ENCODE results near the gene MMEL1.

DNA sequence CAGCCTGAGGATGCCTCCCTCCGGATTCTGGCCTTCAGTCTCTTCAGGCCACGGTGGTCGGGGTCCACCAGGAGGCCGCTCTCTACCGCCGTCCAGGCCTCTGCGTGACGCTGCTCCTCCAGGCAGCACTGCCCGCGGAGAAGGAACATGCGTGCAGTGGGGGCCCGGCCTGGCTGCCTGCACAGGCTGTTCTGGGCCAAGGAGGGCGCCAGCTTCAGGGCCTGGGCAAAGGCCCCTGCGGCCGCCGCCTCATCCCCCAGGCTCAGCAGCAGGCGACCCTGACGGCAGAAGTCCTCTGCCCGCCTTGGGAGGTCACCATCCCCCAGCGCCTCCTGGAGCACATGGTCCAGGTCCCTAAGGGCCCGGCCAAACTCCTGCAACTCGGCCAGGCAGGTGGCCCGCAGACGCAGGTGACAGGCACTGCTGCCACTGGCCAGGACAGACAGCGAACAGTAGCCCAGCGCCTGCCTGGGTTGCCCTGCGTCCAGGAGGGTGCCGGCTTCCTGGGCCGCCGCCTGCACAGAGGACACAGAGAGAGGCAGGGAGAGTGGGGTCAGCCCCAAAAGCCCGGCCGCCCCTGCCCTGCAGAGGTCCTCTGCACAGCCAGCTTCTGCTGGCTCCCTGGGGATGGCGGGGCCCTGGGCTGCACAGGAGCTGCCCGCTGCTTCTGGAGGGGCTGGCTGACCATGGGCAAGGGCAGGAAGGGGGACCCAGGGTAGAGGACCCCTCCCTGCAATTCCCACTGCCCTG, 8.7 kb upstream of the MMEL1 start:
- TF ChIP-seq, protein P1, sequence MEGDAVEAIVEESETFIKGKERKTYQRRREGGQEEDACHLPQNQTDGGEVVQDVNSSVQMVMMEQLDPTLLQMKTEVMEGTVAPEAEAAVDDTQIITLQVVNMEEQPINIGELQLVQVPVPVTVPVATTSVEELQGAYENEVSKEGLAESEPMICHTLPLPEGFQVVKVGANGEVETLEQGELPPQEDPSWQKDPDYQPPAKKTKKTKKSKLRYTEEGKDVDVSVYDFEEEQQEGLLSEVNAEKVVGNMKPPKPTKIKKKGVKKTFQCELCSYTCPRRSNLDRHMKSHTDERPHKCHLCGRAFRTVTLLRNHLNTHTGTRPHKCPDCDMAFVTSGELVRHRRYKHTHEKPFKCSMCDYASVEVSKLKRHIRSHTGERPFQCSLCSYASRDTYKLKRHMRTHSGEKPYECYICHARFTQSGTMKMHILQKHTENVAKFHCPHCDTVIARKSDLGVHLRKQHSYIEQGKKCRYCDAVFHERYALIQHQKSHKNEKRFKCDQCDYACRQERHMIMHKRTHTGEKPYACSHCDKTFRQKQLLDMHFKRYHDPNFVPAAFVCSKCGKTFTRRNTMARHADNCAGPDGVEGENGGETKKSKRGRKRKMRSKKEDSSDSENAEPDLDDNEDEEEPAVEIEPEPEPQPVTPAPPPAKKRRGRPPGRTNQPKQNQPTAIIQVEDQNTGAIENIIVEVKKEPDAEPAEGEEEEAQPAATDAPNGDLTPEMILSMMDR (IDR thresholded peaks at IDR 0.05; ENCODE audit: extremely low read depth in 1 of 2, insufficient read depth in 1 of 2, low read depth in 1 of 2, low read length in 2 of 2): no peak
- TF ChIP-seq EZH2 (IDR thresholded peaks at IDR 0.05; ENCODE audit: borderline replicate concordance, low read depth, low read length, severe bottlenecking) (no peak), POLR2A (IDR thresholded peaks at IDR 0.05; ENCODE audit: low read depth, low read length) (no peak), POLR2AphosphoS5 (IDR thresholded peaks at IDR 0.05; ENCODE audit: insufficient read depth, low read depth, low read length) (no peak)

Data from endothelial cell of umbilical vein (primary cell).